K562 (cell line): ENCODE results near the gene IDUA. TPM values are rescaled to one million over a fixed set of nuclear protein-coding genes. Genes with fewer than 3 reads are reported as not detected.
A peak's percentile ranks its signal among the peaks of the same experiment; 100 is the strongest.

Experiments used
- CBX3 ChIP-seq, 2 experiments: IDR thresholded peaks; 1 replicate in 1 of 2; 2 replicates in 1 of 2; pipeline ENCODE4 v1.6.1; 2012; ENCODE audit warnings: inconsistent platforms in 2 of 2, low read length in 2 of 2, borderline replicate concordance in 1 of 2, control low read depth in 1 of 2
- EGR1 ChIP-seq: fragments of 450-650 bp; conservative IDR thresholded peaks from 2 replicates; pipeline ENCODE4 v1.6.1; 2017; ENCODE audit warnings: mild to moderate bottlenecking
- MTF1 ChIP-seq: fragments of 250-450 bp; sonication (Bioruptor Pico); IDR thresholded peaks from 2 replicates; pipeline ENCODE4 v1.9.0; 2021; ENCODE audit warnings: moderate library complexity, mild to moderate bottlenecking, inconsistent platforms, borderline replicate concordance
- NR4A1 ChIP-seq, 2 experiments: fragments of 250-450 bp in 1 of 2; fragments of 450-650 bp in 1 of 2; sonication (Bioruptor Pico) in 1 of 2; IDR thresholded peaks; 2 replicates each; pipeline versions ENCODE4 v1.4.0 to v1.6.1; 2016 to 2020; ENCODE audit warnings: mild to moderate bottlenecking in 2 of 2, missing compliant biosample characterization in 1 of 2, missing genetic modification characterization in 1 of 2, moderate library complexity in 1 of 2
- PCBP1 ChIP-seq: fragments of 200-400 bp; formaldehyde crosslinking; IDR thresholded peaks from 2 replicates; pipeline ENCODE4 v1.6.1; 2018; ENCODE audit warnings: mild to moderate bottlenecking, low read depth, low read length; ENCODE audit not compliant: poor library complexity, severe bottlenecking
- POLR2G ChIP-seq: fragments of 200-400 bp; formaldehyde crosslinking; IDR thresholded peaks from 2 replicates; pipeline ENCODE4 v1.6.1; 2017; ENCODE audit warnings: low read depth, mild to moderate bottlenecking, antibody characterized with exemption, low read length, moderate library complexity
- PTBP1 ChIP-seq: fragments of 200-400 bp; formaldehyde crosslinking; IDR thresholded peaks from 2 replicates; pipeline ENCODE4 v1.6.1; 2017; ENCODE audit warnings: low read depth, low read length
- RHOXF2B ChIP-seq: fragments of 250-450 bp; sonication (Bioruptor Pico); conservative IDR thresholded peaks from 2 replicates; pipeline ENCODE4 v1.5.1; 2021
- ZBTB1 ChIP-seq: sonication (generic); formaldehyde crosslinking; IDR thresholded peaks from 2 replicates; pipeline ENCODE4 v1.8.1; 2023; ENCODE audit warnings: missing genetic modification reagents, low read depth, mild to moderate bottlenecking, borderline replicate concordance
- ZBTB7A ChIP-seq: IDR thresholded peaks from 2 replicates; pipeline ENCODE4 v1.6.1; 2011; ENCODE audit warnings: low read depth, mild to moderate bottlenecking, low read length, moderate library complexity, borderline replicate concordance; ENCODE audit not compliant: control insufficient read depth
- ZFX ChIP-seq: sonication (generic); formaldehyde crosslinking; IDR thresholded peaks from 2 replicates; pipeline ENCODE4 v1.8.0; 2022; ENCODE audit warnings: mild to moderate bottlenecking, missing genetic modification reagents, moderate library complexity
- ZNF592 ChIP-seq: fragments of 450-650 bp; IDR thresholded peaks from 2 replicates; pipeline ENCODE4 v1.6.1; 2017; ENCODE audit warnings: antibody characterized with exemption, mild to moderate bottlenecking
- polyA plus RNA-seq, 8 experiments: library from polyadenylated mRNA; depleted of rRNA in 4 of 8; stranded (reverse) in 5 of 8; unstranded in 3 of 8; fragments of >200 nt; fragmentation: Nextera tagmentation in 2 of 8; fragmentation: Illumina TruSeq in 1 of 8; extraction: Ambion mirVana in 2 of 8; extraction: Trizol in 1 of 8; gene quantifications; 2 replicates each; pipeline versions ENCODE4 v1.2.1 to v1.2.3, GENCODE V29; 2011 to 2014; ENCODE audit warnings: inconsistent platforms in 1 of 8, missing spikeins in 1 of 8
- total RNA-seq, 7 experiments: library from RNA; depleted of rRNA in 6 of 7; stranded (reverse); fragments of >200 nt in 6 of 7; fragmentation: Illumina TruSeq in 2 of 7; extraction: Trizol in 2 of 7; gene quantifications; 2 replicates each; pipeline versions ENCODE4 v1.2.1 to v1.2.3, GENCODE V29; 2011 to 2021; ENCODE audit warnings: low replicate concordance in 1 of 7
- TF ChIP-seq, protein P1 (sequence below): fragments of 450-650 bp; conservative IDR thresholded peaks from 2 replicates; pipeline ENCODE4 v1.6.1; 2016; ENCODE audit warnings: missing genetic modification characterization, low read depth, mild to moderate bottlenecking, missing compliant biosample characterization, moderate library complexity
- TF ChIP-seq, protein P2 (sequence below), 2 experiments: IDR thresholded peaks; 2 replicates each; pipeline ENCODE4 v1.6.1; 2011; ENCODE audit warnings: borderline replicate concordance in 1 of 2, control low read depth in 1 of 2, low read depth in 1 of 2, low read length in 1 of 2, mild to moderate bottlenecking in 1 of 2, mixed read lengths in 1 of 2, moderate library complexity in 1 of 2; ENCODE audit not compliant: insufficient read depth in 1 of 2, insufficient read length in 1 of 2, poor library complexity in 1 of 2, severe bottlenecking in 1 of 2; ENCODE audit errors: extremely low read depth in 1 of 2
- TF ChIP-seq, protein P3 (sequence below): fragments of 200-800 bp; sonication (Bioruptor generic); IDR thresholded peaks from 2 replicates; pipeline ENCODE4 v1.6.1; 2017; ENCODE audit warnings: missing genetic modification characterization, missing compliant biosample characterization

Gene IDUA
- total and polyA plus RNA-seq, 9 of the 15 experiments (the other 6 are each of a cell fraction or from before 2014, with no cell fraction given), result 0.04 to 16.1 (median 1.2) TPM

- TF ChIP-seq ZNF592 (peak; percentile 82), ZBTB7A (peak; percentile 26; the same call in 1 of the 2 replicates), CBX3 (IDR thresholded peaks at IDR 0.05; ENCODE audit: borderline replicate concordance in 1 of 2, low read length in 2 of 2) (no peak), PCBP1 (peak; percentile 47), RHOXF2B (no peak), PTBP1 (no peak), POLR2G (peak; percentile 68), MTF1 (CRISPR knock-in tag) (no peak), EGR1 (peak; percentile 42; the same call in 1 of the 2 replicates), ZFX (CRISPR knock-in tag) (peak; percentile 70), ZBTB1 (CRISPR knock-in tag) (0 out of 2 replicates have a peak, but pooled peaks have one; percentile 15), NR4A1 (CRISPR knock-in tag; IDR thresholded peaks at IDR 0.05) (no peak), NR4A1 (tag; IDR thresholded peaks at IDR 0.05) (0 out of 2 replicates have a peak, but pooled peaks have one; percentile 24)
- TF ChIP-seq, protein P1, sequence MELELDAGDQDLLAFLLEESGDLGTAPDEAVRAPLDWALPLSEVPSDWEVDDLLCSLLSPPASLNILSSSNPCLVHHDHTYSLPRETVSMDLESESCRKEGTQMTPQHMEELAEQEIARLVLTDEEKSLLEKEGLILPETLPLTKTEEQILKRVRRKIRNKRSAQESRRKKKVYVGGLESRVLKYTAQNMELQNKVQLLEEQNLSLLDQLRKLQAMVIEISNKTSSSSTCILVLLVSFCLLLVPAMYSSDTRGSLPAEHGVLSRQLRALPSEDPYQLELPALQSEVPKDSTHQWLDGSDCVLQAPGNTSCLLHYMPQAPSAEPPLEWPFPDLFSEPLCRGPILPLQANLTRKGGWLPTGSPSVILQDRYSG (tag), result 0 out of 2 replicates have a peak, but pooled peaks have one; percentile 44
- TF ChIP-seq, protein P2, sequence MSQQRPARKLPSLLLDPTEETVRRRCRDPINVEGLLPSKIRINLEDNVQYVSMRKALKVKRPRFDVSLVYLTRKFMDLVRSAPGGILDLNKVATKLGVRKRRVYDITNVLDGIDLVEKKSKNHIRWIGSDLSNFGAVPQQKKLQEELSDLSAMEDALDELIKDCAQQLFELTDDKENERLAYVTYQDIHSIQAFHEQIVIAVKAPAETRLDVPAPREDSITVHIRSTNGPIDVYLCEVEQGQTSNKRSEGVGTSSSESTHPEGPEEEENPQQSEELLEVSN (IDR thresholded peaks at IDR 0.05; ENCODE audit: borderline replicate concordance in 1 of 2, extremely low read depth in 1 of 2, insufficient read depth in 1 of 2, insufficient read length in 1 of 2, low read depth in 1 of 2, low read length in 1 of 2, poor library complexity in 1 of 2, severe bottlenecking in 1 of 2), result peak; percentile 35 to 81
- TF ChIP-seq, protein P3, sequence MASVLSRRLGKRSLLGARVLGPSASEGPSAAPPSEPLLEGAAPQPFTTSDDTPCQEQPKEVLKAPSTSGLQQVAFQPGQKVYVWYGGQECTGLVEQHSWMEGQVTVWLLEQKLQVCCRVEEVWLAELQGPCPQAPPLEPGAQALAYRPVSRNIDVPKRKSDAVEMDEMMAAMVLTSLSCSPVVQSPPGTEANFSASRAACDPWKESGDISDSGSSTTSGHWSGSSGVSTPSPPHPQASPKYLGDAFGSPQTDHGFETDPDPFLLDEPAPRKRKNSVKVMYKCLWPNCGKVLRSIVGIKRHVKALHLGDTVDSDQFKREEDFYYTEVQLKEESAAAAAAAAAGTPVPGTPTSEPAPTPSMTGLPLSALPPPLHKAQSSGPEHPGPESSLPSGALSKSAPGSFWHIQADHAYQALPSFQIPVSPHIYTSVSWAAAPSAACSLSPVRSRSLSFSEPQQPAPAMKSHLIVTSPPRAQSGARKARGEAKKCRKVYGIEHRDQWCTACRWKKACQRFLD (CRISPR knock-in tag), result peak; percentile 65
Measured at GRCh38 chr4:1039493-1040343, 52.9 kb downstream of the IDUA start (continued).
